ENCODE measurements around the gene CCDC32. TPM values are rescaled to one million over a fixed set of nuclear protein-coding genes. Genes with fewer than 3 reads are reported as not detected.
A peak's percentile ranks its signal among the peaks of the same experiment; 100 is the strongest.

Gene CCDC32
- total RNA-seq, 1 donor from 2014 or later = 64.0 TPM

- POLR2A ChIA-PET = interaction anchor here (0.5 to 2.0 kb wide), 9 partner anchors 9 to 217 kb away, joined by 3 to 18 read pairs (median 4); partner anchors contain the start of genes CCDC32, RAD51 and RPUSD2
- CTCF ChIA-PET = interaction anchor here (1.0 to 1.4 kb wide), 3 partner anchors 9 to 31 kb away, joined by 3 to 6 read pairs (median 4); partner anchors contain the start of gene RPUSD2
- Mint-ChIP-seq H3K4me1 (peaks cover 92% of the 10 kb centered on the region), H3K9me3 (no peaks in the 10 kb centered on the region), H3K36me3 (ENCODE audit: low read depth) (peaks cover 52% of the 10 kb centered on the region), H3K4me3 (peak overlapping the region; percentile 76), H3K27ac (peak overlapping the region; percentile 93), H3K27me3 (no peaks in the 10 kb centered on the region)
- no peak for TF ChIP-seq CTCF (IDR thresholded peaks at IDR 0.05)
- DNase-seq = no peak
- peak; percentile 84 for ATAC-seq (ENCODE audit: low read depth)
- intact Hi-C loops (cut with micrococcal nuclease) = loop anchor here (1.0 to 5.0 kb wide), 5 partner anchors 8 to 43 kb away; partner anchors contain the start of genes CCDC32 and RPUSD2
Measured at GRCh38 chr15:40550341-40551037, 14.4 kb downstream of the CCDC32 start.

GRCh38 chr15:40549894-40550293 is 14.9 kb downstream of the CCDC32 start:
- Mint-ChIP-seq H3K9me3 (no peaks in the 10 kb centered on the region), H3K36me3 (ENCODE audit: low read depth) (peaks cover 46% of the 10 kb centered on the region), H3K4me3 (peak overlapping the region; percentile 76), H3K27me3 (no peaks in the 10 kb centered on the region), H3K4me1 (peaks cover 92% of the 10 kb centered on the region), H3K27ac (peak overlapping the region; percentile 93)
- ChIA-PET CTCF (interaction anchor here (1.0 to 1.4 kb wide), 3 partner anchors 10 to 30 kb away, joined by 3 to 6 read pairs (median 4); partner anchors contain the start of gene RPUSD2), POLR2A (interaction anchor here (0.5 to 2.0 kb wide), 7 partner anchors 9 to 145 kb away, joined by 3 to 18 read pairs (median 4); partner anchors contain the start of genes CCDC32, RAD51 and RPUSD2)
- intact Hi-C loops (cut with micrococcal nuclease) = loop anchor here (1.0 to 5.0 kb wide), 5 partner anchors 8 to 43 kb away; partner anchors contain the start of genes CCDC32 and RPUSD2
- ATAC-seq (ENCODE audit: low read depth) (no peak), DNase-seq (no peak)
- no peak for TF ChIP-seq CTCF (IDR thresholded peaks at IDR 0.05)

- DNase-seq (no peak), ATAC-seq (ENCODE audit: low read depth) (no peak)
- H3K27ac Mint-ChIP-seq = peak overlapping the region; percentile 93
- ChIA-PET POLR2A (no interaction called here), CTCF (interaction anchor here (1.1 kb wide), 1 partner anchor 41 kb away, joined by 3 read pairs; no protein-coding TSS in a partner anchor)
- H3K9me3 Mint-ChIP-seq = no peaks in the 10 kb centered on the region
- H3K4me1 Mint-ChIP-seq = peaks cover 92% of the 10 kb centered on the region
- H3K27me3 Mint-ChIP-seq = no peaks in the 10 kb centered on the region
- no peak overlapping the region for H3K4me3 Mint-ChIP-seq
- peaks cover 44% of the 10 kb centered on the region for H3K36me3 Mint-ChIP-seq (ENCODE audit: low read depth)
- no peak for TF ChIP-seq CTCF (IDR thresholded peaks at IDR 0.05)
- intact Hi-C loops (cut with micrococcal nuclease) = no loop called here
Measured at GRCh38 chr15:40548610-40549009, 16.2 kb downstream of the CCDC32 start.

GRCh38 chr15:40545457-40545856 is 19.4 kb downstream of the CCDC32 start:
- intact Hi-C loops (cut with micrococcal nuclease) = no loop called here
- ATAC-seq (ENCODE audit: low read depth) (no peak), DNase-seq (no peak)
- Mint-ChIP-seq H3K27ac (peak overlapping the region; percentile 76), H3K9me3 (no peaks in the 10 kb centered on the region), H3K4me1 (peaks cover 84% of the 10 kb centered on the region), H3K36me3 (ENCODE audit: low read depth) (peaks cover 31% of the 10 kb centered on the region), H3K27me3 (no peaks in the 10 kb centered on the region), H3K4me3 (no peak overlapping the region)
- ChIA-PET POLR2A (interaction anchor here (1.0 to 1.2 kb wide), 2 partner anchors 13 to 23 kb away, joined by 3 read pairs; partner anchors contain the start of gene RPUSD2), CTCF (no interaction called here)
- no peak for TF ChIP-seq CTCF (IDR thresholded peaks at IDR 0.05)

Measured in activated B cell treated with CpG ODN at 0.5 μM for 24 hours (primary cell).